Stimulated activated CD4-positive, alpha-beta T cell treated with anti-CD3 and anti-CD28 coated beads, Interleukin-15, amount 100 ng/mL, for 24 hours (primary cell): ENCODE measurements around the gene MRPL47.

Experiments
- DNase-seq: peaks from one replicate; pipeline ENCODE4 v3.0.0-alpha.2; 2020

MRPL47 gene

GRCh38 chr3:179590669-179591068, 13.8 kb downstream of the MRPL47 start:
- no peak for DNase-seq

GRCh38 chr3:179589143-179589542, 15.3 kb downstream of the MRPL47 start:
- no peak for DNase-seq

DNA sequence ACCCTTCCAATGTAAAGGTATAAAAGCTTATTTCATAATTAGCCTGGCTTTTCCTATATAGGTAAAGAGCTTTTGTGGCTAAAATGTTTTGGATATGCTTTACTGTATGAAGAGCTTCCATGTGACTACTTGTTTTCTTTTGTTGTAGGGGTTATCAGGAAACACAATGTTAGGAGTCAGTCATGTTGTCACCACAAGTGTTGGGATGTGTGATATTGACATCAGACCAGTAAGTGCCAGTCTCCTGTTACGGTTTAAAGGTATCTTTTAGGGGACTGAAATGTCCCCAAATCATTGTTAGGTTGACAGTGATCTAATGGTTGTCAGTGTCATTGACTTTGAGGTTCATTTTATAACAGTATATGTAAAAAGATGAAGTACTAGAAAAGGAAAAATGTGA, 23.4 kb downstream of the MRPL47 start:
- no peak for DNase-seq

- no peak for DNase-seq
These were observed 38.9 kb downstream of the MRPL47 start for GRCh38 chr3:179565496-179565895.

GRCh38 chr3:179563271-179563783, 41.1 kb downstream of the MRPL47 start:
- DNase-seq, result peak; percentile 81

DNA sequence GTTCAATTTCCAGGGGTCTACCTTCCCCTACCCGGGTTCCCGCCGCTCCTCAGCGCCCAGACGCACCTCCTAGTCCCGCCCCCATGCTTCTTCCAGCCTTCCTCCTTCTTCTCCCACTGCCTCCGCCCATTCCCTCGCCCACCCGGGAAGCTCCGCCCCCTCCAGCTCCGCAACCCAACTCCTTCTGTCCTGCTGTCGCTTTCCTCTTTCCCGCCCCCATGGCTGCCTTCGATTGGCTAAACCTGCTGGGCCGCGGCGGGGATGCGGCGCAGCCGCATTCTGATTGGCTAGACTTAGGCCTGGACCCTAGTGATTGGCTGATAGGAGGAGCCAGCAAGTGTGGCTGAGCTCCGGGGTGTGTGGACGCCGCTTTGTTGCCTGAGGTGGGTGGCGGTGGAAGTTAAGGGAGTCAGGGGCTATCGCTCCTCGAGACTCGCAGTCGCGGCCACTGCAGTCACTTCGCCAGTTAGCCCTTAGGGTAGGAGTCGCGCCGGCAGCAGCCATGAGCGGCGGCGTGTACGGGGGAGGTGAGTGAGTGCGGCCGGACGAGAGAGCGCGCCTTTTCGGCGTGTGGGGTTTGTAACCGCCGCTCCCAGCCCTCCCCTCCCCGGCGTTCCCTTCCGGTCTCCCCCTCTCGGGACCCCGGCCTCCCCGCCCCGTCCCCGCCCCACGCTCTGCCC, 41.7 kb downstream of the MRPL47 start, which contains the start of gene ACTL6A:
TSS of gene ACTL6A (plus strand) at position 336 of the 680 bp plus-strand sequence. CDS start at position 503, 167 bp downstream.
- DNase-seq, result peak; percentile 100

DNA sequence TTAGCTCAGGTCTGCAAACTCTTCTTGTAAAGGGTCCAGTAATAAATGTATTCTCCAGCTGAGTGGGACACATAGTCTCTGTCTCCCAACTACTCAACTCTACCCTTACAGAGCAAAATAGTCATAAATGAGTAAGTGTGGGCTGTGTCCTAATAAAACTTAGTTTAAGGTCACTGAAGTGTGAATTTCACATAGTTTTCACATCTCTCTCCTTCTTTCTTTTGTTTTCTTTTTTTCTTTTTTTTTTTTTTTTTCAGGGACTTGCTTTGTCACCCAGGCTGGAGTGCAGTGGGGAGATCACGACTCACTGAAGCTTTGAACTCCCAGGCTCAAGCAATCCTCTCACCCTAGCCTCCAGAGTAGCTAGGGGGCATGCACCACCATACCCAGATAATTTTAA, 43.6 kb downstream of the MRPL47 start:
- DNase-seq, result no peak

DNA sequence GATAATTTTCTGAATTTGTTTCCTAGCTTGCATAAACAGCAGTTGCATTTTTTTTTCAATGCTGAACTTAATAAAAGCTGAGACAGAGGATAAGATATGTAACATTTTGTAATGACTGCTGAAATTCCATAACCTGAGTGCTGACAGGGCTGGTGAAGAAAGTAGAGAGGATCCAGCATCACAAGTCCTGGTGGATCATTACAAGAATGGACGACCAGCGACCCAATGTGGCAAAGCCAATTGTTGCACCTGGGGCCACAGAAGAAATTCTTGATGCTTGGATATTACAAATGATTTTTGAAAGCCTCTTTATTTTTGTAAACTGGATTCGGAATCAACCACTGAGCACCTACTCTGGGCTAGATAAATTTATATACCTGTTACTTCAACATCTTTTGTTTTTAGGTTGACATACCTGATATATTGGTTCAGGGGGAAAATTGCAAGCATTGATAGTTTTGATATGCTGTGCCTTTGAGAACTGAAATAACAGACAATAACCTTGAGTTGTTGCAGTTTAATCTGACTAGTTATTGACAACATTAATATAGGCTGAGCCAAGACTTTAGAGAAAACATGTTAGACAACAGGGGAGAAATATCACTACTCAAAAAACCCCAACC, 45.6 kb downstream of the MRPL47 start:
- DNase-seq, result peak; percentile 59

DNA sequence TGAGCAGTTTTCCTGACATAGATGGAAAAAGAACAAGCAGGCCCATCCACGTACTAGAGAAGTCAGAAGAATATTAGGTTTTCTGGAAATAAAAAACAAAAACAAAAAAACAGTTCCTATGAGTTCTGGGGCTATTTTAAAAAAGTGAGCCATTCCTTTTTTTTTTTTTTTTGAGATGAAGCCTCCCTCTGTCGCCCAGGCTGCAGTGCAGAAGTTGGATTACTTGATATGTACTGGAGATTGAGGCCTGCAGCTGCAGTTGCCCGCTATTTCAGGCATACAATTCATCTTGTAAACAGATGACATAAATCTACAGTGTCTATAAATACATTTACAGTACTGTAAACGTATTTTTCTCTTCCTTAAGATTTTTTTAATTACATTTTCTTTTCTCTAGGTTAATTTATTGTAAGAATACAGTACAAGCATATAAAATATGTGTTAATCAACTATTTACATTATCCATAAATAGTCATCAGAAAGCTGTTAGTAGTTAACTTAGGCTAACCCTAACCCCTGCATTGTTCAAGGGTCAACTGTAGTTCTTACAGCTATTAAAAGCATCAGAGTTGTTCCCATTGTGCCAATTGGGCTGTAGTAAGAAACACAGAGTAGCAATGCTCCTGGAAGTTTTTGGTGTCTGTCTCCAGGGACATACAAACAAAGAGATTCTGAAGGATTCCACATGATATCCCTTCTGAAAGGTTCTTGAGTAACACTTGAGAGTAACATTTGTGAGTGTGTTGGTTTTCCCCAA, 52.9 kb downstream of the MRPL47 start:
- DNase-seq, result no peak

- no peak for DNase-seq
These were observed 57.6 kb downstream of the MRPL47 start for GRCh38 chr3:179546814-179547241.

DNA sequence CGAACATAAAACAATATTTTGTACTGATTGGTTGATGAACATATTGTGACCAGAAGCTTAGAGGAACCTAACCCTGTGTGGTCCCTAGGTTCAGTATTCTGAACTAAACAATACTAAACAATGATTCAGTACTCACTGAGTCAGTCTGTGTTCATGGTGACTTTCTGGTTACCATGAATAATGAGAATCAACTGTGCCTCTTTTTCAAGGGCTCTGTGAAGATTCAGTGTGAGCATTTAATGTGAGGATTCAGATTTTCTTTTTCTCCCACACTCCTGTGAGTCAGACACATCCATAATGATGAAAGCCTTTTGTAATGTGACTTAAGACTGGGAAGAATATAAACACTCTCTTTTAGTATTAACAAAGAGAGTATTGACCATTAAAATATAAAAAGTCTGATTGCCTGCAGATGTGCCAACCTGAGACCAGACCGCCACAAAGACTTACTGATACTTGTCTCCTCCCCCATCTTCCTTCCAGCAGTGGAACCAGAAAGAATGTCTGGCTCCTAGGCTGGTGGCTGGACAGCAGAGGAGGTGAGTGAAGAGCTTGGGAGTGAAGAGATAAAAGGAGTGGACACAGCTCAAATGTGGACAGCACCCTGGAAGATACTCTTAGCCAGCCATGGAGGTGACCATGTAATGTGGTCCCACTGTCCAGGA, 59.3 kb downstream of the MRPL47 start:
- DNase-seq, result no peak

DNA sequence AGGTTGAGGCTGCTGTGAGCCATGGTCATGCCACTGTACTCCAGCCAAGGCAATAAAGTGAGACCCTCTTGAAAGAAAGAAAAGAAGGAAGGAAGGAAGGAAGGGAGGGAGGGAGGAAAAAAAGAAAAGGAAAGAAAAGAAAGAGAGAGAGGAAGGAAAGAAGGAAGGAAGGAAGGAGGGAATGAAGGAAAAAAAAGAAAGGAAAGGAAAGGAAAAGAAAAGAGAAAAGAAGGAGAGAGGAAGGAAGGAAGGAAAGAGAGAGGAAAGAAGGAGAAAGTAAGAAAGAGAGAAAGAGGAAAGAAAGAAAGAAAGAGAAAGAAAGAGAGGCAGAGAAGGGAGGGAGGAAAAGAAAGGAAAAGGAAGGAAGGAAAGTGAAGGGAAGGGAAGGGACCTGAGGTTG, 62.1 kb downstream of the MRPL47 start:
- DNase-seq, result no peak

GRCh38 chr3:179541596-179541995, 62.8 kb downstream of the MRPL47 start:
- no peak for DNase-seq

- DNase-seq, result no peak
These were observed 63.3 kb downstream of the MRPL47 start for GRCh38 chr3:179541094-179541493.
